Measurements from ENCODE around the gene FBXO42. TPM values are rescaled to one million over a fixed set of nuclear protein-coding genes. Genes with fewer than 3 reads are reported as not detected.

FBXO42 gene
- total and polyA plus RNA-seq, 2 donors (not counting 3 experiments of a cell fraction or from before 2014, with no cell fraction given), result 16.3 to 20.4 TPM

DNA sequence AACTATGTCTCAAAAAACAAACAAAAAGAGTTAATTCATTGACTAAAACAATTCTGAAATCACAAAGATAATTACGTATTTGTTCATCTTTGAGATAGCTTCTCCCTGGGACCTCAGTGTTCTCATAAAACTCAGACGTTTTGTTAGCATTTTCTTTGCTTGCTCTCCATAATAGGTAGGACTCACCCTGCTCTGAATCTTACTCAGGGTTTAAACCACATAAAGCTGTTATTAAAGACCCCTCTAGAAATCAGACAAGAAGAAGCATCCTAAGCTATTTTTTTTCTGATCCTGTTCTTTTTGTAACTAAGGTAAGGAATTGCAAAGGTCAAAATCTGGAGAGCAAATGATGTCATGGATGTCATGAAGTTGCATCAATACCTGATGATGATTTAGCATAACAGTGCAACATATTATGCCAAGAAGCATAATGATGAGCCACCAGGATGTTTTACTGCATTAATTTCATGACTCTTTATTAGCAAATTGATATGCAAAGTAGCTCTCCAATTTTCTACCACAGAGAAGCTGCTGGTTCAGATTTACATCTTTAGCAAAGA is 2.4 kb downstream of the FBXO42 start:
- H3K27me3 ChIP-seq (ENCODE audit: control insufficient read depth in 2 of 2, insufficient read depth in 2 of 2, low read length in 2 of 2), result no peaks in the 10 kb centered on the region
- no peaks in the 10 kb centered on the region for H3K36me3 ChIP-seq (ENCODE audit: control insufficient read depth in 2 of 2, extremely low read depth in 1 of 2, insufficient read depth in 2 of 2, low read length in 2 of 2)
- no peaks in the 10 kb centered on the region for H3K9me3 ChIP-seq (replicated peaks; ENCODE audit: control insufficient read depth, insufficient read depth, low read length)
- DNase-seq (ENCODE audit: low read depth, low spot score), result no peak
- no TSS peak for BruUV-seq (replicated peaks)
- peaks cover 26% of the 10 kb centered on the region for H3K4me1 ChIP-seq (ENCODE audit: control insufficient read depth, extremely low read depth, insufficient read depth, low read length)
- TF ChIP-seq, protein P1, sequence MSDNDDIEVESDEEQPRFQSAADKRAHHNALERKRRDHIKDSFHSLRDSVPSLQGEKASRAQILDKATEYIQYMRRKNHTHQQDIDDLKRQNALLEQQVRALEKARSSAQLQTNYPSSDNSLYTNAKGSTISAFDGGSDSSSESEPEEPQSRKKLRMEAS (IDR thresholded peaks at IDR 0.05; ENCODE audit: insufficient read depth, insufficient read length), result no peak
- TF ChIP-seq GATA2 (IDR thresholded peaks at IDR 0.05; ENCODE audit: insufficient read depth, insufficient read length, low read depth, low read length), result no peak
- TF ChIP-seq FOS (IDR thresholded peaks at IDR 0.05; ENCODE audit: borderline replicate concordance, insufficient read depth, low read length), result no peak
- TF ChIP-seq JUN (IDR thresholded peaks at IDR 0.05; ENCODE audit: borderline replicate concordance, insufficient read depth, insufficient read length, low read depth), result no peak
- no peak for TF ChIP-seq EZH2 (IDR thresholded peaks at IDR 0.05; ENCODE audit: borderline replicate concordance, low read depth, low read length, severe bottlenecking)
- TF ChIP-seq, protein P2, sequence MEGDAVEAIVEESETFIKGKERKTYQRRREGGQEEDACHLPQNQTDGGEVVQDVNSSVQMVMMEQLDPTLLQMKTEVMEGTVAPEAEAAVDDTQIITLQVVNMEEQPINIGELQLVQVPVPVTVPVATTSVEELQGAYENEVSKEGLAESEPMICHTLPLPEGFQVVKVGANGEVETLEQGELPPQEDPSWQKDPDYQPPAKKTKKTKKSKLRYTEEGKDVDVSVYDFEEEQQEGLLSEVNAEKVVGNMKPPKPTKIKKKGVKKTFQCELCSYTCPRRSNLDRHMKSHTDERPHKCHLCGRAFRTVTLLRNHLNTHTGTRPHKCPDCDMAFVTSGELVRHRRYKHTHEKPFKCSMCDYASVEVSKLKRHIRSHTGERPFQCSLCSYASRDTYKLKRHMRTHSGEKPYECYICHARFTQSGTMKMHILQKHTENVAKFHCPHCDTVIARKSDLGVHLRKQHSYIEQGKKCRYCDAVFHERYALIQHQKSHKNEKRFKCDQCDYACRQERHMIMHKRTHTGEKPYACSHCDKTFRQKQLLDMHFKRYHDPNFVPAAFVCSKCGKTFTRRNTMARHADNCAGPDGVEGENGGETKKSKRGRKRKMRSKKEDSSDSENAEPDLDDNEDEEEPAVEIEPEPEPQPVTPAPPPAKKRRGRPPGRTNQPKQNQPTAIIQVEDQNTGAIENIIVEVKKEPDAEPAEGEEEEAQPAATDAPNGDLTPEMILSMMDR (IDR thresholded peaks at IDR 0.05; ENCODE audit: extremely low read depth in 1 of 2, insufficient read depth in 1 of 2, low read depth in 1 of 2, low read length in 2 of 2), result no peak
- TF ChIP-seq POLR2A (IDR thresholded peaks at IDR 0.05; ENCODE audit: low read depth, low read length), result no peak
- no peak for TF ChIP-seq MYC (IDR thresholded peaks at IDR 0.05; ENCODE audit: low read depth, low read length)
- no peak for TF ChIP-seq POLR2AphosphoS5 (IDR thresholded peaks at IDR 0.05; ENCODE audit: insufficient read depth, low read depth, low read length)
- H3K79me2 ChIP-seq (ENCODE audit: control insufficient read depth, insufficient read depth, low read length), result peaks cover 67% of the 10 kb centered on the region
- no peak overlapping the region for H3K27ac ChIP-seq (ENCODE audit: insufficient read depth, low read depth, low read length)
- no peak overlapping the region for H3K9ac ChIP-seq (replicated peaks; ENCODE audit: extremely low read depth, insufficient read depth, low read length)
- H3K9me1 ChIP-seq (replicated peaks; ENCODE audit: control insufficient read depth, extremely low read depth, insufficient read depth, low read length), result no peaks in the 10 kb centered on the region
- no peak overlapping the region for H3K4me2 ChIP-seq (ENCODE audit: insufficient read depth, low read length)
- H4K20me1 ChIP-seq (replicated peaks; ENCODE audit: control insufficient read depth, extremely low read depth, insufficient read depth, low read length), result no peaks in the 10 kb centered on the region
- no peak overlapping the region for H2AFZ ChIP-seq (ENCODE audit: low read depth, low read length)
- ChIA-PET CTCF (interaction anchor here (6.3 kb wide), 1 partner anchor 13 kb away, joined by 76 read pairs; no protein-coding TSS in a partner anchor), POLR2A (no interaction called here)
- no peak overlapping the region for H3K4me3 ChIP-seq (replicated peaks in 1 of 3; ENCODE audit: insufficient read depth in 1 of 3, low read depth in 1 of 3, low read length in 3 of 3)
- no peak for FAIRE-seq
- intact Hi-C loops (cut with micrococcal nuclease) (loop anchor here (5.0 kb wide), 2 partner anchors 83 to 143 kb away; no protein-coding TSS in a partner anchor), dilution Hi-C loops (cut with MboI; ENCODE audit: extremely low pct_ligation_motif_present, low sequenced_read_pairs) (no loop called here)

Measured in endothelial cell of umbilical vein (primary cell).